Stimulated activated CD4-positive, alpha-beta T cell treated with anti-CD3 and anti-CD28 coated beads, Interleukin-4, amount 100 ng/mL, for 4 hours (primary cell): Measurements from ENCODE around the gene NMS.

Experiments
- DNase-seq, 2 experiments: peaks; one replicate each; pipeline ENCODE4 v3.0.0-alpha.2; 2020

Gene NMS

DNA sequence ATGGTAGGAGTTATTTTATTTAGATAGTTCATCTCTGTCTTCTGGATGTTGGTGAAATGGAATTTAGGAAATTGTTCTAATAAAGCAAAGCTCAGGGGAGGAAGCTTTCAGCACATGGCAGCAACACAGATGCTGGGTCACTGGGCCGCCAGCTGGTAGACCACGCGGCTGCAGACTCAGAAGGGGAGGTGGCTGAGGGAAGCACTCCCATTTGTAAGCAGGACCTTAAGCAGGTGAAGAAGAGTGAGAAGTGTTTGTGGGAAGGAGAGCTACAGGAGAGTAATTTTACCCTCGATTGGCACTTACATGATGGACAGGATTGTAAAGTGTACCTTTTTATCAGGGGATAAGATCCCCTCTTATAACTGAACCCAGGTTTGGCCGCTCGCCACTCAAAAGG is 24.4 kb downstream of the NMS start:
- DNase-seq, result no peak

DNA sequence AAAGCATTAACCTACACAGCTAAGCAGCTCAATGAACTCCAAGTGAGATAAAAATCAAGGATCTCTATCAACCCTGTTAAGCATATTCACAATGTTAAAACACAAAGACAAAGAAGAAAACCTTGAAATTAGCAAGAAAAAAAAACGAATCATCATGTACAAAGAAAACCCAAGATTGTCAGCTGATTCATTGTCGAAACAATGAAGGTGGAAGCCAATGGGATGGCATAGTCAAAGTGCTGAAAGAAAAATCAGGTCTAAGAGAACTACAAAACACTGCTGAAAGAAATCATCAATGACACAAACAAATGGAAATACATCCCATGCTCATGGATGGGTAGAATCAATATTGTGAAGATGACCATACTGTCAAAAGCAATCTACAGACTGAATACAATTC is 32.5 kb downstream of the NMS start:
- DNase-seq, result no peak

GRCh38 chr2:100504542-100504941 is 34.3 kb downstream of the NMS start:
- DNase-seq, result no peak

DNA sequence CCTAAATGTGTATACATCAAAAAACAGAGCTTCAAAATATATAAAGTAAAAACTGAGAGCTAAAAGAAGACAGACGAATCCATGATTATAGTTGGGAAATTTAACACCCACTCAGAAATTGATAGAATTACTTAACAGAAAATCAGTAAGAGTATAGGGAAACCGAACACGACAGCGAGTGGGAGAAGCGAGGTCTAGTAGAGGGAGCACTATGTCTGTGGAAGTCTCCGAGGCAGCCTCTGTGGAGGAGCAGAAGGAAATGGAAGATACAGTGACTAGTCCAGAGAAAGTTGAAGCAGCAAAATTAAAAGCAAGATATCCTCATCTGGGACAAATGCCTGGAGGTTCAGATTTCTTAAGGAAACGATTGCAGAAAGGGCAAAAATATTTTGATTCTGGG is 38.8 kb downstream of the NMS start:
- no peak for DNase-seq

GRCh38 chr2:100513650-100514049 is 43.4 kb downstream of the NMS start:
- no peak for DNase-seq

DNA sequence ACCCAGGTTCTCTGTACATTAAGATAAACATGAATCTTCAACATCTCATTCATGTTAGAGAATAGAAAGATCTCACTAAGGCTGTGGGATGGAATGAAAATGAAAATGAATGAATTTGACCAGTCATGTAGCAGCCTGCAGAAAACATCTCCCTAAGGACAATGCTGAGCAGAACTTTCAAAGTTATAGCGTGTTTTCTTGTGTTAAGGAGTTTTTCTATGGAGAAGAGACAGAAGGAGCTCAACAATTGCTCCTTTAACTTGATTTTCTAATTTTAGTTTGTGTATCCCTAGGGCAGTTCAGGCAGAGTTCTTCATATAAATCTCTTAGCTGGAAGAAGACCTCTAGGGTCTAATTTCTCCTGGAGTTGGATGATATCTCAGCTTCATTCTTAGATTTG is 47.3 kb downstream of the NMS start:
- no peak for DNase-seq

GRCh38 chr2:100518801-100519200 is 48.5 kb downstream of the NMS start:
- DNase-seq, result no peak

DNA sequence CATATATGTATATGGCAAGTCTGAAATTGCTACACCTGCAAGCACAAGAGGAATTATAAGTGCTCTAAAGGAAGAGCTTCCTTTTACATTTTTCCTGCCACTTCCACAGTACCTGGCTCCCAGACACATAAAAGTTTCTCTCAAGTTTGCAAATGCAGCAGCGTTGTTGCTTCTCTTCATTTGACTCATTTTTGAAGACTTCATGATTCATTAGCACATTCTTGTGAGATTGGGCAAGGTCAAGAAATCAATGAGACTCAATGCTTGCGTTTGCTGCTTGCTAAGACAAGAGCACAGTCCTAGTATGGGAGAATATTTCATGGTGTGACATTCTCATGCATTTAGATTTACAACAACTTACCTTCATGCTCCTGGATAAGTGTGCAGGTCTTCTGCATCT is 49.9 kb downstream of the NMS start:
- DNase-seq, result no peak

- no peak for DNase-seq
Observed at GRCh38 chr2:100522430-100522829, 52.1 kb downstream of the NMS start.

- DNase-seq, result no peak
Observed at GRCh38 chr2:100524331-100524730, 54.0 kb downstream of the NMS start.

DNA sequence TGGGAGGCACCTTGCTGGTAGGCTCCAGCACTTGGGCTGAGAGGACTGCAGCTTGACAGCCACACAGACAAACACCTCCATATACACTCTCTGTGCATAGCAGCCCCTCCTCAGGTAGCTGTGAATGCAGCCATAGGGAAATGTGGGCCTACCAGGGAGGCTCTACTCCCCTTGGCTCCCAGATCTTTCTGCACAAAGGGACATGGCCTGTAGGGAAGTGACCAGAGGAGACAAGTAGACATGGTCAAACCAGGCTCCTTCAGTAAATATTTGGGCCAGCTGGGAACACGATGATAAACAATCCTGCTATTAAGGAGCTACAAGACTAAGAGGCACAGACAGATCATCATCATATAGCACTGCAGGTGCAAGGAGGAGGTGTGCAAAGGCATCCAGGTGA is 56.6 kb downstream of the NMS start:
- no peak for DNase-seq

DNA sequence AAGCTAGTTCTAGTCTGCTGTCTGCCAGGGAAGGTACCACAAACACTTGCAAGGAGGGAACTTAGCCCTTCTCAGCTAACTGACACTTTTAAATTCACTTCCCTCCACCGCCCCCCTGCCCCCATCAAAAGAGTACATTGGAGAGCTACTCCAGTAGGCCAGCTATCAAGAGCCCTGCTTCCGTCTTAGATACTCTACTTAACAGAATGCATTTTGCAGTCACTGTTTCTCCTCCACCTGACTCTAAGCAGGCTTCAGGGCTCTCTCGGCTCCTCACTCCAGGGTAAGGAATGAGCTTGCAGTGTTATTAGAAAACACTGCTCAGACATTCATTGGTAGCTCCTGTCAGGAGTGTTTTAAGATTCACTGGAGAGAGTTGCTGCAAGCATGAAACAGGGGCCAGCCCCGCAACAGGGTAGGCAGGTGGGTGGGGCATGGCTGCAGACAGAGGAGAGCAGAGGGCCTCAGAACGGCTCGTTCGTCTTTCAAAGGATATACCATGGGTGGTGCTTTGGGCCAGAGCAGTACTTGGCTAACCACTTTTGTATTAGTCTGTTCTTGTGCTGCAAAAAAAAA is 57.2 kb downstream of the NMS start:
- DNase-seq, result no peak

GRCh38 chr2:100529176-100529575 is 58.9 kb downstream of the NMS start:
- no peak for DNase-seq

- no peak for DNase-seq
Observed at GRCh38 chr2:100529900-100530299, 59.6 kb downstream of the NMS start.
